DMS 273 treated with DMSO at 0.1 percent for 48 hours (cell line): ENCODE measurements around the gene XIRP1.
A peak's percentile ranks its signal among the peaks of the same experiment; 100 is the strongest.

Experiments used
- DNase-seq: peaks from one replicate; lab custom pipeline; 2025; lab: John Stamatoyannopoulos, UW

Gene XIRP1

GRCh38 chr3:39166932-39167532 is 25.4 kb downstream of the XIRP1 start:
- DNase-seq: no peak

- DNase-seq: no peak
These were observed 26.2 kb downstream of the XIRP1 start for GRCh38 chr3:39166134-39166710.

GRCh38 chr3:39165518-39165917 is 26.9 kb downstream of the XIRP1 start:
- DNase-seq: no peak

GRCh38 chr3:39164414-39164813 is 28.0 kb downstream of the XIRP1 start:
- no peak for DNase-seq

GRCh38 chr3:39158148-39158715 is 34.2 kb downstream of the XIRP1 start:
- no peak for DNase-seq

- DNase-seq: no peak
These were observed 35.0 kb downstream of the XIRP1 start for GRCh38 chr3:39157359-39157758.

- no peak for DNase-seq
These were observed 36.0 kb downstream of the XIRP1 start for GRCh38 chr3:39156421-39156820.

- no peak for DNase-seq
These were observed 37.9 kb downstream of the XIRP1 start for GRCh38 chr3:39154280-39155021.

- no peak for DNase-seq
These were observed 38.5 kb downstream of the XIRP1 start for GRCh38 chr3:39153977-39154279.

- no peak for DNase-seq
These were observed 41.4 kb downstream of the XIRP1 start for GRCh38 chr3:39150803-39151631.

- peak; percentile 23 for DNase-seq
These were observed 42.1 kb downstream of the XIRP1 start for GRCh38 chr3:39150148-39150802.

GRCh38 chr3:39149498-39150147 is 42.8 kb downstream of the XIRP1 start:
- DNase-seq: no peak

GRCh38 chr3:39149059-39149455 is 43.3 kb downstream of the XIRP1 start:
- no peak for DNase-seq

GRCh38 chr3:39148435-39149058 is 43.8 kb downstream of the XIRP1 start:
- peak; percentile 52 for DNase-seq

GRCh38 chr3:39147711-39148434 is 44.5 kb downstream of the XIRP1 start:
- DNase-seq: no peak

- DNase-seq: peak; percentile 83
These were observed 45.5 kb downstream of the XIRP1 start for GRCh38 chr3:39146611-39147591.

GRCh38 chr3:39146083-39146501 is 46.3 kb downstream of the XIRP1 start:
- DNase-seq: no peak

- DNase-seq: no peak
These were observed 47.5 kb downstream of the XIRP1 start for GRCh38 chr3:39144748-39145380.
